Measurements from ENCODE around the gene FRMD1.

FRMD1 gene

DNA sequence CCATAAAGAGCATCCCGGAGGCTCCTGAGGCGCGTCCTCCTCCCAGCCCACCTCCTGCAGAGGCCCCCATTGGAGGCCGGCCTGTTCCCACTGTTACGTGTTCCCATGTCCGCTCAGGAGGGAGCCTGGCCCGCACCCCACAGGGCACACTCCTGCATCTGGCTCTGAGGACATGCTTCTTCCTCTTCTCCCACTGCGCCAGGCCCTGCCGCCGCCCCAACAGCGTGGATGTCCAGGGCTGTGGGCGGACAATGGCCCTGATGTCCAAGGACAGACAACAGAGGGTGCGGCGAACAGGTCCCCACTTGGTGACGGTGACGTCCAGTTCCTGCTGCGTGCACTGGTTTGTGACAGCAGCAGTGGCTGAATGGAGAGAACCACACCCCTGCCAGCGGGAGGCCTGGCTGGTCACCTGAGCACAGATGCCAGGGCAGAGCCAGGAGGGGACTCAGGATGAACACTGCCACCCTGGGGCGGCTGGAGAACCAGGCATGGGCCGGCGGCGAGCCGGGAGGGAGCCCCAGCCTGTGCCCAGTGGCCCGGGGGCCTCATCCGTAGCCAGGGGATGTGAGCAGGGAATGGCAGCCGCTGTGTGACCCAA lies 26.6 kb downstream of the FRMD1 start:
- Histone ChIP-seq H3K36me3 (no peaks in the 10 kb centered on the region), H3K4me1 (ENCODE audit: control insufficient read depth in 1 of 2, insufficient read depth in 1 of 2, low read depth in 1 of 2, low read length in 1 of 2) (no peaks in the 10 kb centered on the region), H3K27me3 (no peaks in the 10 kb centered on the region), H3K9me3 (no peaks in the 10 kb centered on the region), H3K4me3 (ENCODE audit: low read depth in 1 of 2, low read length in 1 of 2) (no peak overlapping the region), H3K27ac (no peak overlapping the region)
- TF ChIP-seq, protein P1, sequence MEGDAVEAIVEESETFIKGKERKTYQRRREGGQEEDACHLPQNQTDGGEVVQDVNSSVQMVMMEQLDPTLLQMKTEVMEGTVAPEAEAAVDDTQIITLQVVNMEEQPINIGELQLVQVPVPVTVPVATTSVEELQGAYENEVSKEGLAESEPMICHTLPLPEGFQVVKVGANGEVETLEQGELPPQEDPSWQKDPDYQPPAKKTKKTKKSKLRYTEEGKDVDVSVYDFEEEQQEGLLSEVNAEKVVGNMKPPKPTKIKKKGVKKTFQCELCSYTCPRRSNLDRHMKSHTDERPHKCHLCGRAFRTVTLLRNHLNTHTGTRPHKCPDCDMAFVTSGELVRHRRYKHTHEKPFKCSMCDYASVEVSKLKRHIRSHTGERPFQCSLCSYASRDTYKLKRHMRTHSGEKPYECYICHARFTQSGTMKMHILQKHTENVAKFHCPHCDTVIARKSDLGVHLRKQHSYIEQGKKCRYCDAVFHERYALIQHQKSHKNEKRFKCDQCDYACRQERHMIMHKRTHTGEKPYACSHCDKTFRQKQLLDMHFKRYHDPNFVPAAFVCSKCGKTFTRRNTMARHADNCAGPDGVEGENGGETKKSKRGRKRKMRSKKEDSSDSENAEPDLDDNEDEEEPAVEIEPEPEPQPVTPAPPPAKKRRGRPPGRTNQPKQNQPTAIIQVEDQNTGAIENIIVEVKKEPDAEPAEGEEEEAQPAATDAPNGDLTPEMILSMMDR (IDR thresholded peaks at IDR 0.05): no peak

DNA sequence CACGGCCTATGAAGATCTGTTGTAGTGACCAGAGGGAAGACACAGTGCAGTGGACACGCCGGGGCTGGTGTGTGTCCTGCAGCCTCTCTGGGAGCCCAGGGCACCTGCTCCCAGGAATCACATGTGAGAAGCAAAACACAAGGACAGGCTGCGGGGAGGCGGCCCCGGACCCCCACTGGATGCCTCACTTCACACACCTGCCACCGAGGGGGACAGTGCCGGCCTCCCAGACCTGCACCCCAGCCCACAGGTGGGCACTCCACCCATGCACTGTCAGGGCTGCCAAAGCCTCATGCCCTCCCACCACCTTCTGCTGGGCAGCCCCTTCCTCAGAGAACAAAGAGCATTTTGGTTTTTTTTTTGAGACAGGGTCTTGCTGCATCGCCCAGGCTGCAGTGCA lies 27.4 kb downstream of the FRMD1 start:
- H3K27ac ChIP-seq: no peak overlapping the region

DNA sequence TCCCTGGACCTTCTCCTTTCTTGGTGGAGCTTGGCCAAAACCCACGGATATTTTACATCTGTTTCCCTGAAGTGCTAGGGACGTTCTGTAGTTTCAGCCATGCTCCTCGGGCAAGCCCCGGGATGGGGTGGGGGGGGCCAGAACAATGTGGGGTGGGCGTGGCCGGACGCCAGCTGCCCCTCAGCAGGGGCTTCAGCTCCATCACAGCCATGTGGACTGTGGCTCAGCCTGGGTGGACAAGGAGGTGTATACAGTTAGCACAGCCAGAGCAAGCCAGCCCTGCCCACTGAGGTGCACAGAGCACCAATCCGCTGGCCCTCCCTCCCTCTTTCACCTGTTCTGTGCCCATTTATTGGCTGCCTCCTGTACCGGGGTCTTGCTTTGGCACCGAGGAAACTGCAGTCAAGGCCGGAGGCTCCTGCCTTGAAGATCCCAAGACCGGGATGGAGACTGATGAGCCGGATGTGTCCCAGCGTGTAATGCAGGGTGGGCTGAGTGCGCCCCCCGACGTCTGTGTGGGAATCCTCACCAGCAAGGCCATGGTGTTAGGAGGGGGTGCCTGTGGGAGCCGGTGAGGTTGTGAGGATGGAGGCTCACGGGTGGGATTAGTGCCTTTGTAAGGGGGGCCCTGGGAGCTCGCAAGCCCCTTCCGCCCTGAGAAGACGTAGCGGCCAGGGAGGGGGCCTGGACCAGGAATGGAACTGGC lies 28.0 kb downstream of the FRMD1 start:
- Histone ChIP-seq H3K27me3 (no peaks in the 10 kb centered on the region), H3K36me3 (no peaks in the 10 kb centered on the region), H3K9me3 (no peaks in the 10 kb centered on the region), H3K4me1 (ENCODE audit: control insufficient read depth in 1 of 2, insufficient read depth in 1 of 2, low read depth in 1 of 2, low read length in 1 of 2) (no peaks in the 10 kb centered on the region), H3K27ac (no peak overlapping the region), H3K4me3 (ENCODE audit: low read depth in 1 of 2, low read length in 1 of 2) (no peak overlapping the region)
- TF ChIP-seq, protein P1 (IDR thresholded peaks at IDR 0.05): no peak

More for the DNA sequence above, 27.4 kb downstream of the FRMD1 start:
- Histone ChIP-seq H3K9me3 (no peaks in the 10 kb centered on the region), H3K27me3 (no peaks in the 10 kb centered on the region), H3K4me1 (ENCODE audit: control insufficient read depth in 1 of 2, insufficient read depth in 1 of 2, low read depth in 1 of 2, low read length in 1 of 2) (no peaks in the 10 kb centered on the region), H3K4me3 (ENCODE audit: low read depth in 1 of 2, low read length in 1 of 2) (no peak overlapping the region), H3K36me3 (no peaks in the 10 kb centered on the region)
- TF ChIP-seq, protein P1 (IDR thresholded peaks at IDR 0.05): no peak

DNA sequence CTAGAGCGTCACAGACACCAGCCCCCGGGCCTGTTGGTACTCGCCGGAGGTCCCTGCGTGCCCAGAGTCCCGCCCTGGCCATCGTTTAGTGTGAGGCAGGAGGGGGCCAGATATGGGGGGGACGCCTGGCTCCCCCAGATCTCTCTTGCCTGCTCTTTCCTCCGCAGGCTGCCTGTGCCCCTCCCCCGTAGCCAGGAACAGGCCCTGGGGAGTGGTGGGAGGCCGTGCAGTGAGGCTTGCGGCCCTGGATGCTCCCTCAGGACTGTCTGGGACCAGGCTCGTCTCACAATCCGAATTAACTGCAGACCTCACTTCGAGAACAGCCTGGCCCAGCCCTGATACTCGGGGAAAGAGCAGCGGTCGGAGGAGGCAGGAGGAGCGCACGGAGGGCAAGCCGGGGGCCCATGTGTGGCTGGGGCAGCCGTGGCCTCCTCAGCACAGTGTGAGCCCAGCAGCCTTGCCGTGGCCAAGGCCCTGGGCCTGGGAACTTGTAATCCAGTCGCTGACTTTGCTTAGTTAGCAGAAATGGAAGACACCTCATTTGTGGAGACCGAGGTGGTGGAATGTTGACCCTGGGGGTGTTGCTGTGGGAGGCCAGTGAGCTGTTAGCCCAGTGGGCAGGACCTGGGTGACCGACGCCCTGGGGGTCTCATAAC lies 28.7 kb downstream of the FRMD1 start:
- no peaks in the 10 kb centered on the region for H3K36me3 ChIP-seq
- no peaks in the 10 kb centered on the region for H3K4me1 ChIP-seq (ENCODE audit: control insufficient read depth in 1 of 2, insufficient read depth in 1 of 2, low read depth in 1 of 2, low read length in 1 of 2)
- no peaks in the 10 kb centered on the region for H3K27me3 ChIP-seq
- TF ChIP-seq, protein P1 (IDR thresholded peaks at IDR 0.05): no peak
- H3K27ac ChIP-seq: no peak overlapping the region
- no peaks in the 10 kb centered on the region for H3K9me3 ChIP-seq
- no peak overlapping the region for H3K4me3 ChIP-seq (ENCODE audit: low read depth in 1 of 2, low read length in 1 of 2)

DNA sequence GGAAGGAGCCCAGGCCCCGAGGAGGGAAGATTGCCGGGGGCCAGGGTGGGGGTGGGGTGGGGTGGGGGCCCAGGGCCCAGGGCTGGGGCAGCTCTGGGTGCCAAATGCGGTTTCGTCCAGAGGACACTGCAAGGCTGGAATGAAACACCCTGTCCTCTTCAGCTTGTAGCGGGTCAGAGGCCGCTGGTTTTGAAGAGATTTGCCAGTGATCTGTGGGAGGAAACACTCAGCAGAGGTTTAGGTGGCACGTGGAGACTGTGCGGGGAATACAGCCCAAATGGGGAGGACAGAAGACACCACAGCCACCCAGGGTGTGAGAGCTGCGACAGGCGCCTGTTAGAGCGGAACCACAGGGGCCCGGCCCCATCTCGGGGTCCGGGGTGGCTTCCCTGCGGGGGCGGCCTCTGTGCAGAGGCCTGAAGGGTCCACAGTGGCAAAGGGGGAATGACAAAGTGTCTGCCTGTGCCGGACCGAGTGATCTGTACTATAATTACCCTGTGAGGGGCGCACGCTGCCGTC lies 29.2 kb downstream of the FRMD1 start:
- no peaks in the 10 kb centered on the region for H3K27me3 ChIP-seq
- H3K4me3 ChIP-seq (ENCODE audit: low read depth in 1 of 2, low read length in 1 of 2): no peak overlapping the region
- H3K4me1 ChIP-seq (ENCODE audit: control insufficient read depth in 1 of 2, insufficient read depth in 1 of 2, low read depth in 1 of 2, low read length in 1 of 2): no peaks in the 10 kb centered on the region
- no peaks in the 10 kb centered on the region for H3K36me3 ChIP-seq
- H3K27ac ChIP-seq: no peak overlapping the region
- H3K9me3 ChIP-seq: no peaks in the 10 kb centered on the region
- TF ChIP-seq, protein P1 (IDR thresholded peaks at IDR 0.05): no peak

All from neutrophil (primary cell).